ENCODE results near the gene KCNE4.

DNA sequence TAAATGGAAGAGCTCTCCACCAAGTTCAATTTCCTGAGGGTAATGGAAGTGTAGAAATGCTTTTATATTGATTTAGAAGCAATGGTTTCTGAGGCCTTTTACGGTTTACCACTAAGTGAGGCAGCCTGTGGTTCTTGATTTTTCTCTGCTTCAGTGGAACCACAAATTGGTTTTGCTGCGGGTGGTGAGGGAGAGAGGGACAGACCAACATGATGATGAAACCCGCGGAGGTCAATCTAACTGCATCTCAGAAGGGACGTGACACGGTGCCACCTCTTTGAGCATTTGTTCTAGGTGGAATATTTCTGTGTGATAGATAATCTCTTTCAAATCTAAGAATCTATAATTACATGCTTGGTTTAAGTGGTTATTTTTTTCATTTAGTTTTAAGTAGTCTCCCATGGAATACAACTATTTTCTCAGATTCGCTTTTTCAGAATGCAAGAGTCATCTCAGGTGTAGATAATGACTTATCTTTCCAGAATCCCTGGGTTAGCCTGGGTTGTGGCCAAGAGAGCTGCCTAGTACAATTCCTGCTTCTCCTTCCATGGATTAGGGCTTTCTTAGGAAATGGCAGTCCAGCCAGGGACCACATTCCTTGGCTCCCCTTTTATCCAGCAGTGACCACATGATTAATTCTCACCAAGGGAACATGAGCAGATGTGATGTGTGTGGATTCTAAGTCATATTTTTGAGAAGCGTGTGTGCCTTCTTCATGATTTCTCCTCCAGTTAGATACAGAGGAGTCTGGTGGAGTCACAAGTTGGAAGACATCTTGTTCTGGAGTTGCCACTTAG is 52.5 kb downstream of the KCNE4 start:
- TF ChIP-seq, protein P1, sequence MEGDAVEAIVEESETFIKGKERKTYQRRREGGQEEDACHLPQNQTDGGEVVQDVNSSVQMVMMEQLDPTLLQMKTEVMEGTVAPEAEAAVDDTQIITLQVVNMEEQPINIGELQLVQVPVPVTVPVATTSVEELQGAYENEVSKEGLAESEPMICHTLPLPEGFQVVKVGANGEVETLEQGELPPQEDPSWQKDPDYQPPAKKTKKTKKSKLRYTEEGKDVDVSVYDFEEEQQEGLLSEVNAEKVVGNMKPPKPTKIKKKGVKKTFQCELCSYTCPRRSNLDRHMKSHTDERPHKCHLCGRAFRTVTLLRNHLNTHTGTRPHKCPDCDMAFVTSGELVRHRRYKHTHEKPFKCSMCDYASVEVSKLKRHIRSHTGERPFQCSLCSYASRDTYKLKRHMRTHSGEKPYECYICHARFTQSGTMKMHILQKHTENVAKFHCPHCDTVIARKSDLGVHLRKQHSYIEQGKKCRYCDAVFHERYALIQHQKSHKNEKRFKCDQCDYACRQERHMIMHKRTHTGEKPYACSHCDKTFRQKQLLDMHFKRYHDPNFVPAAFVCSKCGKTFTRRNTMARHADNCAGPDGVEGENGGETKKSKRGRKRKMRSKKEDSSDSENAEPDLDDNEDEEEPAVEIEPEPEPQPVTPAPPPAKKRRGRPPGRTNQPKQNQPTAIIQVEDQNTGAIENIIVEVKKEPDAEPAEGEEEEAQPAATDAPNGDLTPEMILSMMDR (IDR thresholded peaks at IDR 0.05; ENCODE audit: low read depth, low read length, poor library complexity, severe bottlenecking), result no peak
- TF ChIP-seq EZH2phosphoT487 (IDR thresholded peaks at IDR 0.05; ENCODE audit: borderline replicate concordance, low read length), result no peak
